Activated CD4-positive, alpha-beta T cell treated with anti-CD3 and anti-CD28 coated beads, Interleukin-2, amount 50 U/mL, for 1 hour (primary cell): Measurements from ENCODE around the gene DOCK6.
A peak's percentile ranks its signal among the peaks of the same experiment; 100 is the strongest.
"Not testable (repeated sequence)": the region's sequence is repeated elsewhere in the genome, so short reads cannot be mapped to it uniquely, and the experiment has no call there.

ENCODE experiments used
- DNase-seq: peaks from one replicate; pipeline ENCODE4 v3.0.0-alpha.2; 2020

The DOCK6 gene

DNA sequence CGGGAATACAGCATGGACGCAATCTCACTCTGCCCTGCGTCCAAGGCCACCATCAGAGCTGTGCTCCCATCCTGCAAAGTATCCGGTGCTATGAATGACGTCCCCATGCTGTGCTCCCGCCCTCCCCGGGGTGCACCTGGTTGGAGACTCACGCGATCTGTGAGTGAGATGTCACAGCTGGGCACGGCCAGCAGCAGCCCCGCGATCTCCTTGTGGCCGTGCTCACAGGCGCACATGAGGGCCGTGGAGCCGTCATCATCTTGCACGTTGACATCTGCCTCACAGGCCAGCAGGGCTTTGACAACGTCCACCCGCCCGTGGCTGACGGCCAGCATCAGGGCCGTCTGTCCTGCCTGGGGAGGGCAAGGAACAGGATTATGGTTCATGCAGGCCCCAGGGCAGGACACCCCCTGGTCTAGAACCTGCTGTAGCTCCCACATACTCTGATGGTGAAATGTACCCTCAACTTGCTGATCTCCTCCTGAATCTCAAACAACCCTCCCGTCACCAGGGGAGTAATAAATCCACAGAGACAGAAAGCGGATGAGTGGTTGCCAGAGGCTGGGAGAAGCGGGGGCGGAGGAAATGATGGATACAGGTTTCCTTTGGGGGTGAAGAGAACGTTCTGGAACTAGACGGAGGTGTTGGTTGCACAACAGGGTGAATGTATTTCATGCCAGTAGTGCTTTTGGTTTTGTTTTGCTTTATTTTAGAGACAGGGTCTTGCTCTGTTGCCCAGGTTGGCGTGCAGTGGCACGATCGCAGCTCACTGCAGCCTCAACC, 92.2 kb downstream of the DOCK6 start:
- DNase-seq: no peak

DNA sequence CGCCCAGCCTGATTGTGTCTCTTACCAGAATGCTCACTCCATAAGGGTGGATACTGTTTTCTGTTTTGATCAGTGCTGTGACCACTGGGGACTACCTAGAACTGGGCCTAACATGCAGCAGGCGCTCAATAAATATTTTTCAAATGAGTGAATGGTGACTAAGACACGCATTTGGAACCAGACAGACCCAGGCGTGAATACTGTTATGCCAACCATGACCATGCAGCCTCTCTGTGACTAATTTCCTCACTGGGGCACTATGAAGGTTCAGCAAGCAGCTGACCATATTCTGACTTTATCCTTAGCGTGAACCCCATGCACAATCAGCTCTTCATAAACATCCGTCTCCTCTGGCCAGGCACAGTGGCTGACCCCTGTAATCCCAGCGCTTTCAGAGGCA, 93.8 kb downstream of the DOCK6 start:
- DNase-seq: no peak

DNA sequence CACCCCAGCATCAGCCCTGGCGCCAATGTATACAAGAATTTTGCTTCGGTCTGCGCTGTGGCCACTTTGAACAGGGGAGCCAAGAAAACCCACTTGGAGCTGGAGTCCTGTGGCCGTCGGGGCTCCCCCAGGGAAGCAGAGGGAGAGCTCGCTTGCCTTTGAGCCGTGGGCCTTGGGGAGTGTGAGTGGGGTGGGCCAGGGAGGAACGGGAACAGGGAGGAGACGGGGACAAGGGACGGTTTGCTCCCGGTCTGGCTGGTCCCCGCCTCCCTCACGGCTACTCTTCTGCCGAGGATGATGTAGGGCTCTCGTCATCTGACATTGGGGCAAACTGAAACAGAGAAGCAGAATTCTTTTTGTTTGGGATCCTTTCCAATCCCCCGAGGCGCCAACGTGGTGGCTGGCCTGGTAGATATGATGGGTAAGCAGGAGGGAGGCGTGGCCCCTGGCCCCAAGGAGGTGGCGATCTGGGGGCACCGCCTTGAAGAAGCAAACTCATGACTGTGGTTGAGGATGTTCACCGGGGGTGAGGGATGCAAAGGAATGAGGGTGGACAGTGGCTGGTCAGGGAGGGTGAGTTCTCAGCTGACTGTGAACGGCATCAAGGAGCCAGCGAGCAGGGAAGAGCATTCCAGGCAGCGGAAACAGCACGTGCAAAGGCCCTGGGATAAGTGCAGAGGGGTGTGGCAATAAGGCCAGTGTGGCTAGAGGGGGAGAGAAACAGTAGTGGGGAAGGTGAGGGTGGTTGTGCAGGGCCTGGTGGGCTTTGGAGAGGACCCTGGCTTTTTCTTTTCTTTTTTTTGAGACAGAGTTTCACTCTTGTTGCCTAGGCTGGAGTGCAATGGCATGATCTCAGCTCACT, 95.8 kb downstream of the DOCK6 start:
- no peak for DNase-seq

DNA sequence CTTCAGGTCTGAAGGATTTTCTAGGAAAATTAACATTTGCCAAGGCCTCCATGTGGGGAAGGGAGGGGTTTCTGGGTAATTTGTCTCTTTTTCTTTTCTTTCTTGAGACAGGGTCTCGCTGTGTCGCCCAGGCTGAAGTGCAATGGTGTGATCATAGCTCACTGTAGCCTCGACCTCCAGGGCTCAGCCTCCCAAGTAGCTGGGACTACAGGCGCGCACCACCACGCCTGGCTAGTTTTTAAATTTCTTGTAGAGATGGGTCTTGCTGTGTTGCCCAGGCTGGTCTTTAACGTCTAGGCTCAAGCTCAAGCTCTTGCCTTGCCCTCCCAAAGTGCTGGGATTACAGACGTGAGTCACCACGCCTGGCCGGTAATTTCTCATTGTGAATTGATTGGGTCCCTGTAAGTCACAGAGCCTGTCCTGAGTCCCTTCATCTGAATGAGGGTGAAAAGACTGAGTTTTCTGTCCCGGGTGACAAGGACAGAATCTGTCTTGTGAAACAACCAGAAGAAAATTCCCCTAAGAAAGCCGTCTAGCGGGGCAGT, 96.8 kb downstream of the DOCK6 start:
- DNase-seq: no peak

DNA sequence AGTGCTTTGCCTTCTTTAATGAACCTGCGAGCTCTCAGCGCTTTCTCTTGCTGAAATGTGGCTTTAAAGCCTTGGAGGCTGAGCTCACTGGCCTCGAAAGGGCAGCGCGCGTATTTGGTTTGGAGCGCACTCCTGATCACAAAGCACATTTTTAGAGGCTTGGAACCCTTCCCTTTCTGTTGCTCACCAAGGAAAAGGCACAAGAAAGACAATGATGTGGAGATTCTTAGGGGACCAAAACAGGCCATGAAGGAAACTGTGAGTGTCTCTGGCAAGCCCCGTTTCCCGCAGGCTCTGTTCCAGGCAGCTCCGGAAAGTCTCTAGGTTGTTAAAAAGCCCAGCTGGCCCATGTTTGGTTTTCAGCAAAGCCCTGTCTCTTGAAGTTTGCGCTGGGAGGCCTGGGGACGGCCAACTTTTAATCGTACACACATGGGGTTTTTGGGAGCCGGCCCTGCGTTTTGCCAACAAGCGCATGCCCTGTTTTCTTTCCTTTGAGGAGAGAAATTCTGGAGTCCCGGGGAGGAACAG, 97.4 kb downstream of the DOCK6 start:
- DNase-seq: no peak

DNA sequence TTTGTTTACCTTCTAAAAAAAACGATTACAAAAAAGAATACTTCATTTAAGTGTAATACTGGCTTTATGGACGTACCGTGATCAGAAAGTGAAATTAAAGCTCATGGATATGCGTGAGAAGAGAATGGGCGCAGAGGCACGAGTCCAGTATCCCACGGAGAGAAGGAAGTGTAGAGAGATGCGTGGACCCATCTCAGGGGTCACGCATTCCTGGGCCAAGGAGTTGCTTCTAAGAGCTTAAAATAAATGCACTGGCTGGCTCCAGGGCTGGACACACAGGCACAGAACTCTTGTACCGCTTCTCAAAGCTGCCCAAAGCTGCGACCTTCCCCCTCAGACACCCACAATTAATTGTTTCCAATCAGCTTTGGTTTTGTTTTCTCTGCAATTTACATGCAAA, 98.0 kb downstream of the DOCK6 start:
- no peak for DNase-seq

DNA sequence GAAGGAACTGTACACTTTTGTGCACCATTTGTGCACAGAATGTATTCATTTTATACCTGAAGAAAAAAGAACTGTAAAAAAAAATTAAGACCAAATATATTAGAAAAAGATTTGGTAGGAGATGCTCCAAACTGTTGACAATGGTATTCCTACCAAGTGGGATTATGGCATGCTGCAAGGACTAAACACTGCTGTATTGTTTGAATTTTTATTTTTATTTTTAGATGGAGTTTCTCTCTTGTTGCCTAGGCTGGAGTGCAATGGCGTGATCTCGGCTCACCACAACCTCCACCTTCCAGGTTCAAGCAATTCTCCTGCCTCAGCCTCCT, 101.9 kb downstream of the DOCK6 start:
- DNase-seq: not testable (repeated sequence)

DNA sequence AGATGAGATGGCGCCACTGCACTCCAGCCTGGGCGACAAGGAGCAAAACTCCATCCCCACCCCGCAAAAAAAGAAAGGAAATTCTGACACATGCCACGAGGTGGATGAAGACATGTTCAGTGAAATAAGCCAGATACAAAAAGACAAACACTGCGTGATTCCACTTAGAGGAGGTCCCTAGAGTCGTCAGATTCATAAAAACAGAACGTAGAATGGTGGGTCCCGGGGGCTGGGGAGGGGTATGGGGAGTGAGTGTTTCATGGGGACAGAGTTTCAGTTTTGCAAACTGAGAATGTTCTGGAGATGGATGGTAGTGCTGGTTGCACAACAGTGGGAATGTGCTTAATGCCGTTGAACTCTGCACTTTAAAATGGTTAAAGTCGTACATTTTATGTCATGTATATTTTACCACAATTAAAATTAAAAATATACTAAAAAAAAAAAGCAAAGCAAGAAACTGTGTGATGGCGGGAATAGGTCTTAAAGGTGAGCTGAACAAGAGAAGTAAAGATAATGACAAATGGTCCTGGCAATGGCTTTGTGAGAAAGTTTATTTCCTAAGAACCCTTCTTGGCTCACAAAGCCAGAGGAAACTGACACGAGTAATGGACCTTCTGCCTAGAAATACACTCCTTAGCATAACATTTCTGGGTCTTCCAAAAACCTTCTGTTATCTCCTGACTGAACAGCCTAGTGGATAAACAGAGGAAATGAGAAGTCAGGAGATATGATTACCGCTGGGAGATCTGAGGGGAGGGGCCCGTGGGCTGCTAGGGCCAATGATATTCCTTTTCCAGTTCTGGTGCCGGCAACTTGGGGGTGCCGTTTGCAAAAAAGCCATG, 102.5 kb downstream of the DOCK6 start:
- DNase-seq: no peak

DNA sequence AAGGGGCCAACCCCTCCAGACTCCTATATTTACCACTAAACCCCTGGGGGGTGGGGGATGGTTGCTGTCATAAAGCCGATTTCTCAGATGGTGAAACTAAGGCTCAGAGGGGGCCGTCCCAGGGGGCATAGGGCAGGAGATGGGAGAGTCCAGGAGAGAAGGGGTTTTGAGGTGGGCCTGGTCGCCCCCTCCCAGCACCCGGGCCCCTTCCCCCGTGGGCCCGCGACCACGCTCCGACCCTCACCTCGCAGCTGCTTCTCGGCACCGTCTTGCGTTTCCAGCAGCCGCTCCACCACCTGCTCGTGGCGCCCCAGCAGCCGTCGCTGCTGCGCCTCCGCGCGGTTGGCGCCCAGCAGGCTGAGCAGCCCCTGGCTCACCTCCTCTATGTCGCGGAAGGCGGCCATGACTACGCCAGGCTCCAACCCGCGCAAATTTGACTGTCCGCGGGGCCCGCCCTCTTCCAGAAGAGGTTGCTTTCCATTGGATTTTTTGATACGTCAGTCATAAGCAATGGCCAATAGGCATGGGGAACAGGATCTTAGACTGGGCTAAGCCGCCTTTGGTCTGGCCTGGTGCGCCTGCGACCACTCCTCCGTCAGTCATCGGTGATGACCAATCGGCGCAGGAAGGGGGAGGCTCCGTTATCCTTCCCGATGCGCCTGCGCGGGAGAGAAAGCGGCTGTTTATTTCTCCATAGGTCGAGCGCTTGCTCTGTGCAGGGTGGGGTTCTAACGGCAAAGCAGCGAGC, 106.8 kb downstream of the DOCK6 start, which contains the start of gene SPC24:
Gene SPC24, minus strand, starts transcription at position 410 of the 748 bp plus-strand sequence. Its CDS starts 6 bp downstream, at position 404.
- DNase-seq: peak; percentile 81

DNA sequence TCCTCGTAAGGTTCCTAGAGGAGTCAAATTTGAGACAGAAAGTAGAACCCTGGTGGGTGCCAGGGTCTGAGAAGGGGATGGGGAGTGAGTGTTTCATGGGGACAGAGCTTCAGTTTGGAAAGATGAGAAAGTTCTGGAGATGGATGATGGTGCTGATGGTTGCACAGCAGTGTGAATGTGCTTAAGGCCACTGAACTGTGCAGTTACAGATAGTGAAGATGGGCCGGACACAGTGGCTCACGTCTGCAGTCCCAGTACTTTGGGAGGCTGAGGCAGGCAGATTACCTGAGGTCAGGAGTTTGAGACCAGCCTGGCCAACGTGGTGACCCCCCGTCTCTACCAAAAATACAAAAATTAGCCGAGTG, 107.7 kb downstream of the DOCK6 start:
- DNase-seq: no peak

DNA sequence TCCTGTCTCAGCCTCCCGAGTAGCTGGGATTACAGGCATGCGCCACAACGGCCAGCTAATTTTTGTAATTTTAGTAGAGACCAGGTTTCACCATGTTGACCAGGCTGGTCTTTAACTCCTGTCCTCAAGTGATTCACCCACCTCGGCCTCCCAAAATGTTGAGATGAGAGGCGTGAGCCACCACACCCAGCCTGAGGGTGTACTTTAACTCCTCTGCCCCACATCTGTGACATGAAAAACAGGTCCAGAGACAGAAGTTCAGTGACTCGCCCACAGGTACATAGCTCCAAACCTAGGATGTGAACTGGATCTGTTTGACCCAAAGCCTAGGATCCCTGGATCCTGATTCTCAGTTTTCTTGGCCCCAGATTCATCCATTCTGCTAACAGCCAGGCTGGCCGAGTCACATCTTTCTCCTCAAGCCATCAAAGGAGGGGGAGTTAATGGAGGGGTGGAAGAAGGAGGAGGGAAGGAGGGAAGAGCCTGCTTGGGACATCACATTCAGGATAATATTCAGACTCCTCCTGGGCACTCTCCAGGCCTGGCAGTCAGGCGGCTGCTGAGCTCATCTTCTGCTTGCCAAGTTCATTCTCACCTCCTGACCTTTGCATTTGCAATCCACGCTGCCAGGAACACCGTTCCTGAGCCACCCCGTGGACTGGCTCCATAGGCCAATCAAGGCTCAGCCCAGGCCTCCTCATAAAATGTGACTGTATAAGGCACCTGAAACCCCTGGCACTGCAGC, 109.8 kb downstream of the DOCK6 start:
- no peak for DNase-seq

DNA sequence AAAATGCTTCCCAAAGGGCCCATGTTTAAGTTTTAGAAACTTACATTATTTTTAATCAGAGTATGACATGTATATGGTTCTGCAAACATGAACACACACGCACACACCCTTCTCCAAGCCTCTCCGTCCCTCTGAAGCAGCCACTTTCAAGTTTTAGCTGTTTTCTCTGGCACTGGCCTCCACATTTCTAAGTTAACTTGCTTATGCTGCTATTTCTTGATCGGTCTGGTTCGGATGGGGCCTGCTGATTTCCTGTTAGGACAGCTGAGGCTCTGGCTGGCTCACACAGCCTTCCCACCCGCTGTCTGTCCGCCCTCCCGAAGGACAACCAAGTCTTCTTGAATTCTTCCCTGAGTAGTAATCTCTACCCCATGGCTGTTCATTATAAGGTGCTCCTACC, 111.1 kb downstream of the DOCK6 start:
- no peak for DNase-seq
